ENCODE results near the gene HK1. TPM values are rescaled to one million over a fixed set of nuclear protein-coding genes. Genes with fewer than 3 reads are reported as not detected.
A peak's percentile ranks its signal among the peaks of the same experiment; 100 is the strongest.

HK1 gene
- polyA plus RNA-seq, 1 donor, result 35.4 TPM

- DNase-seq, result no peak
Observed at GRCh38 chr10:69377933-69378332, 99.6 kb downstream of the HK1 start.

- no peak for DNase-seq
Observed at GRCh38 chr10:69379800-69380199, 101.5 kb downstream of the HK1 start.

GRCh38 chr10:69382382-69383117, 104.3 kb downstream of the HK1 start:
- DNase-seq, result no peak

GRCh38 chr10:69383558-69383957, 105.3 kb downstream of the HK1 start:
- DNase-seq, result no peak

GRCh38 chr10:69384320-69384719, 106.0 kb downstream of the HK1 start:
- no peak for DNase-seq

GRCh38 chr10:69385454-69386350, 107.4 kb downstream of the HK1 start:
- DNase-seq, result no peak

GRCh38 chr10:69387500-69387899, 109.2 kb downstream of the HK1 start:
- no peak for DNase-seq

- no peak for DNase-seq
Observed at GRCh38 chr10:69388488-69388887, 110.2 kb downstream of the HK1 start.

- DNase-seq, result no peak
Observed at GRCh38 chr10:69389827-69390490, 111.7 kb downstream of the HK1 start.

- no peak for DNase-seq
Observed at GRCh38 chr10:69391158-69391557, 112.9 kb downstream of the HK1 start.

- DNase-seq, result peak; percentile 85
Observed at GRCh38 chr10:69392481-69393000, 114.2 kb downstream of the HK1 start.

GRCh38 chr10:69394020-69394419, 115.7 kb downstream of the HK1 start:
- DNase-seq, result no peak

GRCh38 chr10:69397972-69398371, 119.7 kb downstream of the HK1 start:
- no peak for DNase-seq

- DNase-seq, result no peak
Observed at GRCh38 chr10:69398466-69398865, 120.2 kb downstream of the HK1 start.

- no peak for DNase-seq
Observed at GRCh38 chr10:69400936-69401335, 122.6 kb downstream of the HK1 start.

- DNase-seq, result no peak
Observed at GRCh38 chr10:69401416-69401815, 123.1 kb downstream of the HK1 start.

- DNase-seq, result no peak
Observed at GRCh38 chr10:69402386-69402785, 124.1 kb downstream of the HK1 start.

- DNase-seq, result no peak
Observed at GRCh38 chr10:69403066-69403465, 124.8 kb downstream of the HK1 start.

GRCh38 chr10:69403519-69403918, 125.2 kb downstream of the HK1 start:
- DNase-seq, result no peak

GRCh38 chr10:69404786-69405185, 126.5 kb downstream of the HK1 start:
- no peak for DNase-seq

GRCh38 chr10:69405221-69405620, 126.9 kb downstream of the HK1 start:
- DNase-seq, result no peak

GRCh38 chr10:69406302-69406811, 128.1 kb downstream of the HK1 start:
- no peak for DNase-seq
